ENCODE data around the gene CYB5R4.

GRCh38 chr6:83954371-83954770 lies 94.9 kb downstream of the CYB5R4 start:
- TF ChIP-seq CTCF (conservative IDR thresholded peaks at IDR 0.05 in 1 of 2, IDR thresholded peaks at IDR 0.05 in 1 of 2; ENCODE audit: extremely low read depth in 1 of 2, insufficient read depth in 1 of 2, low read depth in 1 of 2, low read length in 2 of 2) (no peak), EZH2 (IDR thresholded peaks at IDR 0.05; ENCODE audit: borderline replicate concordance, low read length) (no peak)
